Uterus (tissue), 2 donors: ENCODE results near the gene SAPCD1.

Source experiments
- POLR2A ChIP-seq, 2 donors: fragments of 450-650 bp; IDR thresholded peaks; one replicate each; pipeline ENCODE4 v1.6.1; 2016; ENCODE audit warnings: antibody characterized with exemption in 2 of 2, mild to moderate bottlenecking in 1 of 2, moderate library complexity in 1 of 2
- TF ChIP-seq, protein P1 (sequence below), 4 experiments: fragments of 200-600 bp in 2 of 4; fragments of 450-650 bp in 2 of 4; sonication (generic) in 2 of 4; IDR thresholded peaks; one replicate each; pipeline ENCODE4 v1.5.1; 2016 to 2019; ENCODE audit warnings: antibody characterized with exemption in 4 of 4, mild to moderate bottlenecking in 2 of 4, moderate library complexity in 1 of 4

GRCh38 chr6:31795616-31796298 lies 33.3 kb downstream of the SAPCD1 start, which contains the start of gene VARS1:
- TF ChIP-seq, protein P1, sequence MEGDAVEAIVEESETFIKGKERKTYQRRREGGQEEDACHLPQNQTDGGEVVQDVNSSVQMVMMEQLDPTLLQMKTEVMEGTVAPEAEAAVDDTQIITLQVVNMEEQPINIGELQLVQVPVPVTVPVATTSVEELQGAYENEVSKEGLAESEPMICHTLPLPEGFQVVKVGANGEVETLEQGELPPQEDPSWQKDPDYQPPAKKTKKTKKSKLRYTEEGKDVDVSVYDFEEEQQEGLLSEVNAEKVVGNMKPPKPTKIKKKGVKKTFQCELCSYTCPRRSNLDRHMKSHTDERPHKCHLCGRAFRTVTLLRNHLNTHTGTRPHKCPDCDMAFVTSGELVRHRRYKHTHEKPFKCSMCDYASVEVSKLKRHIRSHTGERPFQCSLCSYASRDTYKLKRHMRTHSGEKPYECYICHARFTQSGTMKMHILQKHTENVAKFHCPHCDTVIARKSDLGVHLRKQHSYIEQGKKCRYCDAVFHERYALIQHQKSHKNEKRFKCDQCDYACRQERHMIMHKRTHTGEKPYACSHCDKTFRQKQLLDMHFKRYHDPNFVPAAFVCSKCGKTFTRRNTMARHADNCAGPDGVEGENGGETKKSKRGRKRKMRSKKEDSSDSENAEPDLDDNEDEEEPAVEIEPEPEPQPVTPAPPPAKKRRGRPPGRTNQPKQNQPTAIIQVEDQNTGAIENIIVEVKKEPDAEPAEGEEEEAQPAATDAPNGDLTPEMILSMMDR (IDR thresholded peaks at IDR 0.05), result peak; percentile 77 to 99 (median 89)
- TF ChIP-seq POLR2A (IDR thresholded peaks at IDR 0.05), result peak; percentile 55 to 72
